PFSK-1 (cell line): Measurements from ENCODE around the gene GSTO1.

Experiments
- FOXP2 ChIP-seq: optimal IDR thresholded peaks from 2 replicates; pipeline ENCODE3; 2011; ENCODE audit warnings: borderline replicate concordance, control low read depth, inconsistent platforms; ENCODE audit not compliant: insufficient read depth; ENCODE audit errors: extremely low read length, extremely low read depth
- POLR2AphosphoS5 ChIP-seq: IDR thresholded peaks from 2 replicates; pipeline ENCODE4 v1.6.1; 2012; ENCODE audit warnings: low read depth, mild to moderate bottlenecking, control low read depth, low read length, moderate library complexity
- SIN3A ChIP-seq: IDR thresholded peaks from 2 replicates; pipeline ENCODE4 v1.6.1; 2012; ENCODE audit warnings: mild to moderate bottlenecking, low read length, moderate library complexity, borderline replicate concordance; ENCODE audit not compliant: insufficient read depth
- TAF1 ChIP-seq: IDR thresholded peaks from 2 replicates; pipeline ENCODE4 v1.6.1; 2012; ENCODE audit warnings: low read length, control low read depth, borderline replicate concordance; ENCODE audit not compliant: insufficient read depth
- TF ChIP-seq, protein P1 (sequence below), 2 experiments: IDR thresholded peaks; 2 replicates each; pipeline versions ENCODE4 v1.6.1 to v1.8.0; 2011 to 2012; ENCODE audit warnings: low read depth in 2 of 2, low read length in 2 of 2, control low read depth in 1 of 2, inconsistent platforms in 1 of 2, mild to moderate bottlenecking in 1 of 2, moderate library complexity in 1 of 2; ENCODE audit not compliant: insufficient read depth in 1 of 2

The GSTO1 gene

DNA sequence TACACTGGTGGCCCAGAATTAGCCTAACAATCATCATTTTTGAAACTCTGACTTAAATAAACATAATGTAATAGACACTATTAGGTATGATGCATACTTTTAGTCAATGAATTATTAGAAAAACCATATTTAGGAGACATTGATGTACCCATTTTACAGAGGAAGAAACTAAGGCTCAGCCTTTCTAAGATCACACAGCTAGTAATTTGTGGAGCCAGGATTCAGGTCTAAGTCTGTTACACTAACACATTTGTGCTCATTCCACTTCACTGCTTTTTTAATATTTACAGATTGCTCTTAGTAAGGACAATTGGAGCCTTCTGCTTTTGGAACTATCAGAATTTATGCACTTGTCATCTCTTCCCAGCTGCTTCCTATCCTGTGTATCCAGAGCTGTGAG, 31.4 kb upstream of the GSTO1 start:
- TF ChIP-seq FOXP2 (no peak), POLR2AphosphoS5 (no peak), SIN3A (no peak), TAF1 (no peak)
- TF ChIP-seq, protein P1, sequence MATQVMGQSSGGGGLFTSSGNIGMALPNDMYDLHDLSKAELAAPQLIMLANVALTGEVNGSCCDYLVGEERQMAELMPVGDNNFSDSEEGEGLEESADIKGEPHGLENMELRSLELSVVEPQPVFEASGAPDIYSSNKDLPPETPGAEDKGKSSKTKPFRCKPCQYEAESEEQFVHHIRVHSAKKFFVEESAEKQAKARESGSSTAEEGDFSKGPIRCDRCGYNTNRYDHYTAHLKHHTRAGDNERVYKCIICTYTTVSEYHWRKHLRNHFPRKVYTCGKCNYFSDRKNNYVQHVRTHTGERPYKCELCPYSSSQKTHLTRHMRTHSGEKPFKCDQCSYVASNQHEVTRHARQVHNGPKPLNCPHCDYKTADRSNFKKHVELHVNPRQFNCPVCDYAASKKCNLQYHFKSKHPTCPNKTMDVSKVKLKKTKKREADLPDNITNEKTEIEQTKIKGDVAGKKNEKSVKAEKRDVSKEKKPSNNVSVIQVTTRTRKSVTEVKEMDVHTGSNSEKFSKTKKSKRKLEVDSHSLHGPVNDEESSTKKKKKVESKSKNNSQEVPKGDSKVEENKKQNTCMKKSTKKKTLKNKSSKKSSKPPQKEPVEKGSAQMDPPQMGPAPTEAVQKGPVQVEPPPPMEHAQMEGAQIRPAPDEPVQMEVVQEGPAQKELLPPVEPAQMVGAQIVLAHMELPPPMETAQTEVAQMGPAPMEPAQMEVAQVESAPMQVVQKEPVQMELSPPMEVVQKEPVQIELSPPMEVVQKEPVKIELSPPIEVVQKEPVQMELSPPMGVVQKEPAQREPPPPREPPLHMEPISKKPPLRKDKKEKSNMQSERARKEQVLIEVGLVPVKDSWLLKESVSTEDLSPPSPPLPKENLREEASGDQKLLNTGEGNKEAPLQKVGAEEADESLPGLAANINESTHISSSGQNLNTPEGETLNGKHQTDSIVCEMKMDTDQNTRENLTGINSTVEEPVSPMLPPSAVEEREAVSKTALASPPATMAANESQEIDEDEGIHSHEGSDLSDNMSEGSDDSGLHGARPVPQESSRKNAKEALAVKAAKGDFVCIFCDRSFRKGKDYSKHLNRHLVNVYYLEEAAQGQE (IDR thresholded peaks at IDR 0.05; ENCODE audit: insufficient read depth in 1 of 2, low read depth in 2 of 2, low read length in 2 of 2), result no peak

DNA sequence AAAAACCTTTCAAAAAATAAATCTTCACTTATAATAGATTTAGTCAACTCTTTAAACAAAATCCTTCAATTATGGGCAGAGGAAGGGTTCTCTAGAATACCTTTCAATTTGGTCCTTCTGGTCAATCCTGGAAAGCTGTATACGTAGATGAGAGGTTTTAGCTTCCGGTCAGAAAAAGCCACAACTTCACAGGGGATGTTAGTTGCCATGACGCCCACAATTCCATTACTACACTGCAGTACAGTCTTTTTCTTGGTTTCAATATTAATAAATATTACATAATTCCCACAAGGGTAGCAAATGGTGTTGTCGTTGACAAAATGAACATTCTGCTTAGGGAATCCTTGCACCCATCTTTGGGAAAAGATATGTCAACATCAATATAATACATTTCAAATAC, 24.2 kb upstream of the GSTO1 start:
- TF ChIP-seq SIN3A (no peak), FOXP2 (no peak), POLR2AphosphoS5 (no peak), TAF1 (no peak)
- TF ChIP-seq, protein P1 (IDR thresholded peaks at IDR 0.05; ENCODE audit: insufficient read depth in 1 of 2, low read depth in 2 of 2, low read length in 2 of 2), result no peak

DNA sequence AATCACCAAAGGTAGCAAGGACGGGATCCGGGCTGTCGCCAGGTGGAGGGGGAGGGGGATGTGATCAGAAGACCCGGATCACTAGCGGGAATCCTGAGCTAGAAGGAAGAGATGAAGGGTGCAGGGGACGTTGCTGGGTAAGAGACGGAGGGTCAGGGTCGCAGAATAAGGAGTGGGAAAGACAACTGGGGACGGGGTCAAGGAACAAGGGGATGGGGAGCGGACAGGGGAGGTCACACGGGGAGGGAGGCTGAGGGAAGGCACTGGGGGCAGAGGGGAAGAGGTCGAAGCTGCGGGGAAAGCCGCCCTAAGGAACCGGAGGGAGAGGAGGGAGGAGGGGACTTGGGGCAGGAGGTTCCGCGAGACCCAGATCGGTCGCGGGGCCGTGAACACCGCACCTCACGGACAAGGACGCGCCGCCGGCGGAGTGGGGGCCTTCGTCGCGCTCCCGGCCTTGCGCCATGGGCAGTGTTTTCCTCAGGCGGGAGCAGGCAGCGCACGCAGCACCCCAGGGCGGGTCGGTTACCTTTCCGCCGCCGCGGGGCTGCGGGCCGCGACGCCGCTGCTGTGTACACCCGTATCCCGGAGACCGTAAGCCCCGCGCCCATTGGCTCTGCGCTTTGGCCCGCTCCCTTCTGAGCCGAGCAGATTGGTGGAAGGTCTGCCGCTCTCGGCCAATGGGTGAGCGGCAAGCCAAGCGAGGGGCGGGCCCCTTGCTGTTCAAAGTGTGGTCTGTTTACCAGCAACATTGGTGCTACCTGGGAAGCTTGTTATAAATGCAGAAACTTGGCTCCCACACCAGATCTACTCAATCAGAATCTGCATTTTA, 22.7 kb upstream of the GSTO1 start, which contains the start of gene CFAP43:
TSS of gene CFAP43 (minus strand) at position 581 of the 829 bp plus-strand sequence. CDS start at position 463, 118 bp downstream.
- no peak for TF ChIP-seq TAF1
- no peak for TF ChIP-seq POLR2AphosphoS5
- TF ChIP-seq, protein P1 (IDR thresholded peaks at IDR 0.05; ENCODE audit: insufficient read depth in 1 of 2, low read depth in 2 of 2, low read length in 2 of 2), result no peak
- peak; percentile 38; the same call in 1 of the 2 replicates for TF ChIP-seq SIN3A
- TF ChIP-seq FOXP2, result peak; percentile 72

DNA sequence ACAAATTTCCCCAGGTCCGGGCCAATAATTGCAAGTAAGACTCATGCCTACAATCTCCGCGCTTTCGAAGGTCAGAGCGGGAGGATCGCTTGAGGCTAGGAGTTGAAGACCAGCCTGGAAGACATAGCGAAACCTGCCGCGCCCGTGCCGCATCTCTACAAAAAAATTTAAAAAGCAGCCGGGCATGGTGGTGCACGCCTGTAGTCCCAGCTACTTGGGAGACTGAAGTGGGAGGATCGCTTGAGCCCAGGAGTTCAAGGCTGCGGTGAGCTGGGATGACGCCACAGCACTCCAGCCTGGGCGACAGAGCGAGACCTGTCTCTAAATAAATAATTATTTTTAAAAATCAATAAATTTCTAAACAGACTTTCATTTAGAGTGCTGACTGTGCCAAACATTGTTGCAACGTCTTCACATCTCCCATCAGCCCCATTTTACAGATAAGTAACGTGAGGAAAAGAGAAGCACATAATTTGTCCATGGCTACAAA, 22.0 kb upstream of the GSTO1 start:
- TF ChIP-seq, protein P1 (IDR thresholded peaks at IDR 0.05; ENCODE audit: insufficient read depth in 1 of 2, low read depth in 2 of 2, low read length in 2 of 2), result no peak
- TF ChIP-seq FOXP2, result no peak
- no peak for TF ChIP-seq POLR2AphosphoS5
- no peak for TF ChIP-seq SIN3A
- TF ChIP-seq TAF1, result no peak
